Measurements from ENCODE around the gene PUM1. TPM values are rescaled to one million over a fixed set of nuclear protein-coding genes. Genes with fewer than 3 reads are reported as not detected.

Gene PUM1
- total RNA-seq, 2 experiments from 2014 or later, result 112 to 113 TPM

DNA sequence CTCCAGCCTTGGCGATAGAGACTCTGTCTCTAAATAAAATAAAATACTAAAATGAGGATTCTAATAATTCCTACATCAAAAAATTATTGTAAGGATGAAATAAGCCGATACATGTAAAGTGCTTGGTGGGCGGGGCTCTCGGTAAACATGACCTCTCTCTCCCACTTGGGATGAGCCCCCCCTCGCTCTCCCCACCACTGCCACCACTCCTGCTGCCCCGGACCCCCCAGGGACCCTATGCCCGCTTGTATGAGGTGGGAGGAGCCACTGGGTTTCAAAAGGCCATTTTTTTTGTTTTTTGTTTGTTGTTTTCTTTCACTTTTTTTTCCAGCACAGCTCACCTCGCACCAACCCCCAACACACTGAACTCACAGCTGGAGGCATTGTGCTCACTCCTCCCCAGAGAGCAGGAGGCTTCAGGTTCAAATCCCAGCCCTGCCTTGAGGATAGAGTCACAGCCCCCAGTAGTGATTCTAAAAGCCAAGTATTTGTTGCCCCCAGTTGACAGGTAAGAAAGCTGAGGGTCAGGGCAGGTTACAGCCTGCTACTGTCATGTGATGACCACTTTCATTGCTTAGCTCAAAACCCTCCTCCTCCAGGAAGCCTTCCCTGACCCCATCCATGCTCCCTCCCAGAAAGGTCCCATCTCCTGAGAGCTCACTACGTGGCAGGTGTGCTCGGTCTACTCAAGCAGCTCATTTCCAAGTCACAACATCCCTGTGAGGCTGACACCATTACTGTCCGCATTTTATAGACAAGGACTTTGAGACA, 161.1 kb downstream of the PUM1 start:
- peaks cover 48% of the 10 kb centered on the region for H3K27me3 Mint-ChIP-seq
- CTCF ChIA-PET, result interaction anchor here (0.6 to 4.5 kb wide), 3 partner anchors 8 to 103 kb away, joined by 3 to 22 read pairs (median 4); no protein-coding TSS in a partner anchor

DNA sequence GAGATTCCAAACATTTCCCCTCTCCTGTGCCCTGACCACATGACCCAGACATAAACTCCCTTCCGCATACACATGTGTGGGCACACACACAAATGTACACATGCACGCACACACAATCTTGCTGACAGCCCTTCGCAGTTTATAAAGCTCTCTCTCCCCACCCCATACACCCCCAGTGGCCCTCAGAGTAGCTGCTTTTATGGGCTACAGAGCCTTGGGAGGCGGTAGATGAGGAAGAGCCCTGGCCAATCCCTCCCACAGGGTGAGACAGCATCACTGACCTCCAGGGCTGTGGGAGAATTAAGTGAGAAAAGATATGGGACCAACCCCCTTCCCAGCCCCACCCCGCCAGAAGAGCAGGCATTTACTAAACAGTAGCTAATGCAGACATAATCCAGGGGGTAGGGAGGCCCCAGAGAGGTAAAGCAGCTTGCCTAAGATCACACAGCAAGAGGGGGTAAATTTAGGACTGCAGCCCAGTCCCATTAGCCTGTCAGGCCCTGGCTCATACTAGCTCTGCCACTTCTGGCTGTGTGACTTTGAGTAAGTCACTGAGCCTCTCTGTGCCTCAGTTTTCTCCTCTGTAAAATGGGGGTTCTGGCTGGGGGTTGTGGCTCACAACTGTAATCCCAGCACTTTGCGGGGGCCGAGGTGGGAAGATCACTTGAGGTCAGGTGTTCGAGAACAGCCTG, 162.0 kb downstream of the PUM1 start:
- DNase-seq, result no peak
- ATAC-seq, result no peak
- no peak overlapping the region for H3K27ac Mint-ChIP-seq
- CTCF ChIA-PET, result interaction anchor here (1.1 to 4.5 kb wide), 3 partner anchors 7 to 102 kb away, joined by 3 to 22 read pairs (median 4); no protein-coding TSS in a partner anchor
- no peaks in the 10 kb centered on the region for H3K9me3 Mint-ChIP-seq (ENCODE audit: low read depth)
- no peaks in the 10 kb centered on the region for H3K36me3 Mint-ChIP-seq
- peaks cover 43% of the 10 kb centered on the region for H3K27me3 Mint-ChIP-seq
- peaks cover 6% of the 10 kb centered on the region for H3K4me1 Mint-ChIP-seq
- no peak overlapping the region for H3K4me3 Mint-ChIP-seq

More for the DNA sequence above, 161.1 kb downstream of the PUM1 start:
- DNase-seq (no peak), ATAC-seq (no peak)
- Mint-ChIP-seq H3K4me1 (peaks cover 8% of the 10 kb centered on the region), H3K4me3 (no peak overlapping the region), H3K36me3 (no peaks in the 10 kb centered on the region), H3K9me3 (ENCODE audit: low read depth) (no peaks in the 10 kb centered on the region), H3K27ac (no peak overlapping the region)

DNA sequence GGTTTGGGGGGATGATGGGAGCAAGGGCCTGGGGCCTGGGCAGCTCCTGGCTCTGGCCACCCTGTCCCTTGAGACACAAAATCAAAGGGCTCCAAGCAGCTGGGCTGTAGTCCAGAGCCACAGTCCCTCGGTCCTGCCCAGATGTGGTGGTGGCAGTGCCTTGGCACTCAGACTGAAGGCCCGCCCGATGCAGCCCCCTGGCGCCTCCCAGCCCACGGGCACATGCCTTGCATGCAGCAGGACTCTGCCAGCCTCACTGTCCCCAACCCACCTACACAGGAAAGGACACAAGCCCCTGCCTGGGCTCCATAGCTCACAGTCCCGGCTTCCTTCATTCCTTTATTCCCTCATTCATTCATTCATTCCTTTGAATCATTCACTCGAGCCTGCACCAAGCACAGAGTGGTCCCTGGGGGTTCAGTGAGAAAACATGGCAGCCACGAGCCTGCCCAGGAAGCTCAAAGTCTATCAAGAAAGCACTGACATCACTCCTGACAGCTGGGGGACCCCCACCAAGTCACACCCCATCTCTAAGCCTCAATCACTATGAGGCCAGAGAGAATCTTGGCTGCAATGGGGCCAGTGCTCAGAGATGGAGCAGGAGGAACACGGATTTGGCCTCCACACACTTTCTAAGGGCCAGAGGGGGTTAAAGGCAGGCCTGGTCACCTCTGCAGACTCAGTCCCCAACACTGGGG, 162.8 kb downstream of the PUM1 start:
- no peak overlapping the region for H3K4me3 Mint-ChIP-seq
- ATAC-seq, result no peak
- H3K4me1 Mint-ChIP-seq, result peaks cover 5% of the 10 kb centered on the region
- H3K36me3 Mint-ChIP-seq, result no peaks in the 10 kb centered on the region
- H3K27me3 Mint-ChIP-seq, result peaks cover 42% of the 10 kb centered on the region
- DNase-seq, result no peak
- H3K27ac Mint-ChIP-seq, result no peak overlapping the region
- CTCF ChIA-PET, result interaction anchor here (1.1 to 1.2 kb wide), 3 partner anchors 8 to 102 kb away, joined by 3 to 4 read pairs (median 3); no protein-coding TSS in a partner anchor
- H3K9me3 Mint-ChIP-seq (ENCODE audit: low read depth), result no peaks in the 10 kb centered on the region

DNA sequence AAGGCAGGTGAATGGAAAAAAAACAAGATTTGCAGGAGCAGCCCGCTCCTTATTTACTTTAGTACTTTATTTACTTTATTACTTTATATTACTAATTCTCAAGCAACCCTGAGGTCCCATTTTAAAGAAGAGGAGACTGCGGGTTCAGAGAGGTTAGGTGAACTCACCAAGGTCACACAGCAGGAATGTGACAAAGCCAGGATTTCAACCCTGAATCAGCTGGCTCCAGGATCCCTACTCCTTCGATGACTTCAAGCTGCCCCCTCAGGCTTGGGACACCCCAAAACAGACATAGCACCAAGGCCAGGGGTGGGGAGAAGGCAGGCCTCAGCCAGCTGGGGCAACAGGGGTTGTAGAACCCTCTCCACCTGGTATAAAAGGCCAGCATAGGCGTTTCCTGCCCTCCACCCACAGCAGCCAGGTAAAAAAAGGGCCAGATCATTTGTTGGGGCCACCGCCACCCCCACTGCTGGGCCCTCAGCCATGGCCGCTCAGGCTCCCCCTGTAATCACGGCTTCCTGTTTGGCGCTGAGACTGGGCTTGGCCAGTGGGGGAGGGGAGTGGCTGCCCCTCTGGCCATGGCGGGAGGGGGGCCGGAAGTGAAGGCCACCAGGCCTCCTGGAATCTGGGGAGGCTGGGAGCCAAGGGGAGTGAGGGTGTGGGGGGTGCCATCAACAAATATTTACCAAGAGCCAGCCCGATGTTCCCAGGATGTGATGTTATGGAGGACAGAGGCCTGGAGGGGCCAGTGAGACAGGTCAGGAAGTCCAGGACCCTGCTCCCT, 163.5 kb downstream of the PUM1 start:
- H3K4me3 Mint-ChIP-seq, result no peak overlapping the region
- no peaks in the 10 kb centered on the region for H3K36me3 Mint-ChIP-seq
- ATAC-seq (no peak), DNase-seq (no peak)
- H3K27ac Mint-ChIP-seq, result no peak overlapping the region
- no peaks in the 10 kb centered on the region for H3K9me3 Mint-ChIP-seq (ENCODE audit: low read depth)
- CTCF ChIA-PET, result interaction anchor here (1.1 to 1.2 kb wide), 3 partner anchors 9 to 119 kb away, joined by 3 read pairs; no protein-coding TSS in a partner anchor
- H3K4me1 Mint-ChIP-seq, result no peaks in the 10 kb centered on the region
- peaks cover 38% of the 10 kb centered on the region for H3K27me3 Mint-ChIP-seq

DNA sequence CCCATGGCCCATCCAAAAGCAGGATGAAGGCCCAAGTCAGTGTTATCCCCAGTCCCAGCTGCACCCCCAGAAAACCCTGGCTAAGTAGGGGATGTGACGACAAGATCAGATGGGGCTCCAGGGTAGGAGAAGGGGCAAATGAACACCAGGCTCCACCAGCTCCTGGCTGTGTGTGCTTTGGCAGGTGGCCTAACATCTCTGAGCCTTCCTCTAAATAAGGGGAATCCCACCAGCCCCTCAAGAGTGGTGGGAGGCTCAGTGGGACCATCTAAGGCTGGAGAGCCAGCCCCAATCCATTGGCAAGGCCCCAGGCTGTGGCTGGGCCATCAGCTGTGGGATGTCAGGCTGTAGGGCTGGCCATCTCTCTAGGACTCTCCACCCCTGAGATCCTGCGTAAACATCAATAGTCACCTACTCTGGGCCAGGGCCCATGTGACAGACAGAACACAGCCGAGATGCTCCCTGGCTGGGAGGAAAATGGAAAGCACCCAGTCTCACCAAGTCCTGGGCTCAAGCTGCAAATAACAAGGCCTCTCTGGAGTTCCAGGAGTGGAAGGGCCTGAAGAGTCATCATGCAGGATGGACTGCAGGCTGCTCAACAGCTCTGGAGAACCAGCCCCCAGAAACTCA, 164.5 kb downstream of the PUM1 start:
- ATAC-seq (no peak), DNase-seq (no peak)
- H3K4me1 Mint-ChIP-seq, result no peaks in the 10 kb centered on the region
- H3K27ac Mint-ChIP-seq, result no peak overlapping the region
- H3K36me3 Mint-ChIP-seq, result no peaks in the 10 kb centered on the region
- CTCF ChIA-PET, result interaction anchor here (1.0 to 1.2 kb wide), 2 partner anchors 99 to 118 kb away, joined by 3 read pairs; no protein-coding TSS in a partner anchor
- peaks cover 40% of the 10 kb centered on the region for H3K27me3 Mint-ChIP-seq
- H3K9me3 Mint-ChIP-seq (ENCODE audit: low read depth), result no peaks in the 10 kb centered on the region
- no peak overlapping the region for H3K4me3 Mint-ChIP-seq

DNA sequence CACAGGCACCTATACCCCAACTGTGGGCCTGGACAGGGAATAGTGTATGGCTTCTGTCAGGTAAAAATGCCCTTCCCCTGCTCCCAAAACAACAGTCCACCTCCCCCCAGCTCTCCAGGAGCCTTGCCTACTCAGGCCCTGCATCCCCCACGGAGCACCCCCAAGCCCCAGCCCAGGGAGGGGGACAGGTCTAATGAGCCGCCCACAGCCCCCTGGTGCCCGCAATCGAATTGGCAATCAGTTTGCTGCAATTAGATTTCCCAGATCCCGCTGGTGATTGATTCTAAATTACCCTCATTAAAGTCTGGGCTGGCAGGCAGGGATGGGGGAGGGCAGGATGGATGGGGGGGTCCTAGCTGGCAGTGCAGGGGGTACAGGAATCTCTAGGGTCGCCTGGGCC, 165.0 kb downstream of the PUM1 start:
- Mint-ChIP-seq H3K9me3 (ENCODE audit: low read depth) (no peaks in the 10 kb centered on the region), H3K36me3 (no peaks in the 10 kb centered on the region), H3K4me1 (no peaks in the 10 kb centered on the region), H3K27me3 (peaks cover 37% of the 10 kb centered on the region), H3K27ac (no peak overlapping the region), H3K4me3 (no peak overlapping the region)
- no peak for ATAC-seq
- DNase-seq, result no peak
- CTCF ChIA-PET, result interaction anchor here (1.0 kb wide), 1 partner anchor 98 kb away, joined by 3 read pairs; no protein-coding TSS in a partner anchor

DNA sequence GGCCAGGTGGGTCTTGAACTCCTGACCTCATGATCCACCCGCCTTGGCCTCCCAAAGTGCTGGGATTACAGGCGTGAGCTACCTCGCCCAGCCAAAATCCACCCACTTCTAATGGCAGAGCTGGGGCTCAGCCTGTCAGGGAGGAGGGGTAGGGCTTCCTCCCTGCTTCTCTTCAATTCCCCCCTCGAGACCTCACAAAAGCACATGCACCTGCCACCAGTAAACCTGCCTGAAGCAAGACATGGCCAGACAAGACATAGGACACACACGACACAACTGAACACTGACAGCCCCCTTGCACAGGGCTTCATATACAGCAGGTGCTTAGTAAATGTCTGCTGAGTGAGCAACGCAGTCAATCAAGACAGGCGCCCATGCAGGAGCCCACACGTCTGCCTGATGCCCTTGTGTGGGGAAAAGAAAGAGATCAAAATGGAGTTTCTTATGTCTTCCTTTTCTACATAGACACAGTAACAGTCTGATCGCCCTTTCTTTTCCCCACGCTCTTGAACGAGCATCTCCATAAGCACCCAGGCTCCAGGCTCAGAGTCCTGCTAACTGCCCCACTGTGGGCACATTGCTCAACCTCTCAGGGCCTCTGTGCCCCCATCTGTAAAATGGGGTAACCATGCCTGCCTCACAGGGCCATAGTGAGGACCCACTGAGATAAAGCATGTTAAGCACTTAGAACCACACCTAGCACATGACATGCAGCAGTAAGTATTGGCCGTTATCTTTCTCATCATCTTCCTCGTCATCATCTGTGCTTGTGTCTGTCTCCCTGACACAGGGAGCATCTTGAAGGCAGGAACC, 165.7 kb downstream of the PUM1 start:
- DNase-seq, result no peak
- Mint-ChIP-seq H3K4me1 (no peaks in the 10 kb centered on the region), H3K27ac (no peak overlapping the region), H3K27me3 (peaks cover 38% of the 10 kb centered on the region), H3K4me3 (no peak overlapping the region), H3K9me3 (ENCODE audit: low read depth) (no peaks in the 10 kb centered on the region), H3K36me3 (no peaks in the 10 kb centered on the region)
- no peak for ATAC-seq
- CTCF ChIA-PET, result no interaction called here

DNA sequence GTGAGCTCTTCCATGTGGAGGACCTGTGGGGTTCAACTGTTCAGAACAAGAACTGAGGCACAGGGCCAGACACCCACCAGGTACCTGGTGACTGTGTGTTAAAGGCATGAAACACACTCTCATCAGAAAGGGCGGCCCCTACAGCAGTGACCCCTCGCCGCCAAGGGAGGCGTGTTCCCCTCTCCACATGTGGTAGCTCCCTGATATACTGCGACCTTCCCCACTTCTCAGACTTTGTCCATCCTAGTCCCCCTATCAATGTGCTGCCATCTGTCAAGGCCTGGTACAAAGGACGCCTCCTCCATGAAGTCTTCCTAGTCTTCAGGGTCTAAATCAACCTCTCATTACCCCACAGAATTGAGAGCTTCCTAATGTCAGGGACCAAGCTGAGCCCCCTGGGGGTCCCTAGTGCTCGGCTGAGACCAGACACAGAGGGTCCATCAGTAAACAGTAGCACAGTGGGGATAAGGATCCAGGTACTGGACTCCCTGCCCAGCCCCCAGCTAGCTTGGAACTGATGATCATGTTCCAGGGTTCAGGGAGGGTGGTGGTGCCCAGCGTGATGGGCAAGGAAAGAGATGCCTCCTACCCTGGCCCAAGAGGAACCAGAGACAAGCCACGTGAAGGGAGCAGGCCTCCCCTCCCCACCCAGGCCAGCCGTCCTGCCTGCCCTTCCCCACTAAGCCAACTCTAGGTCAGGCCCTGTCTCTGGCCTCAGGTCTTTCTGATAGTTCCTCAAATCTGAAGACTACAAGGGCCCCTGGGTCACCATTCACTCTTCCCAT, 167.3 kb downstream of the PUM1 start:
- H3K9me3 Mint-ChIP-seq (ENCODE audit: low read depth), result no peaks in the 10 kb centered on the region
- no peak overlapping the region for H3K27ac Mint-ChIP-seq
- no peak for ATAC-seq
- DNase-seq, result no peak
- peaks cover 25% of the 10 kb centered on the region for H3K27me3 Mint-ChIP-seq
- CTCF ChIA-PET, result interaction anchor here (1.1 to 2.1 kb wide), 3 partner anchors 13 to 116 kb away, joined by 3 to 5 read pairs (median 4); no protein-coding TSS in a partner anchor
- no peaks in the 10 kb centered on the region for H3K36me3 Mint-ChIP-seq
- H3K4me1 Mint-ChIP-seq, result no peaks in the 10 kb centered on the region
- no peak overlapping the region for H3K4me3 Mint-ChIP-seq

DNA sequence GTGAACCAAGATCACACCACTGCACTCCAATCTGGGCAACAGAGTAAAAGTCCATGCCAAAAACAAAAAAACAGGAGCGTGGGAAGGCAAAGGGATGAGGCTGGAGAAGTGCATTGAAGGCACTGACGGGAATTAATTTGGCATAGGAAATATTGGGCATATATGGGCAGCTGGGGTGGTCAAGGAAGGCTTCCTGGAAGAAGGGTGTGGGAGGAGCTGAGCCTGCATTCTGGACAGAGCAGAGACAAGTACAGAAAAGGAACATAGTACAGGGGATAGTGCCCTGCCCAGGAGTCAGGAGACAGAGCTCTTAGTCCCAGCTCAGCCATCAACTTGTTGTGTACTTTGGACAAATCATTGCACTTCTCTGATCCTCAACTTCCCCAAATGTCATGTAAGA, 168.6 kb downstream of the PUM1 start:
- Mint-ChIP-seq H3K9me3 (ENCODE audit: low read depth) (no peaks in the 10 kb centered on the region), H3K27me3 (peaks cover 23% of the 10 kb centered on the region), H3K36me3 (no peaks in the 10 kb centered on the region), H3K4me1 (no peaks in the 10 kb centered on the region), H3K4me3 (no peak overlapping the region), H3K27ac (no peak overlapping the region)
- ATAC-seq (no peak), DNase-seq (no peak)
- CTCF ChIA-PET, result interaction anchor here (1.3 to 2.1 kb wide), 3 partner anchors 14 to 178 kb away, joined by 3 to 5 read pairs (median 4); no protein-coding TSS in a partner anchor

DNA sequence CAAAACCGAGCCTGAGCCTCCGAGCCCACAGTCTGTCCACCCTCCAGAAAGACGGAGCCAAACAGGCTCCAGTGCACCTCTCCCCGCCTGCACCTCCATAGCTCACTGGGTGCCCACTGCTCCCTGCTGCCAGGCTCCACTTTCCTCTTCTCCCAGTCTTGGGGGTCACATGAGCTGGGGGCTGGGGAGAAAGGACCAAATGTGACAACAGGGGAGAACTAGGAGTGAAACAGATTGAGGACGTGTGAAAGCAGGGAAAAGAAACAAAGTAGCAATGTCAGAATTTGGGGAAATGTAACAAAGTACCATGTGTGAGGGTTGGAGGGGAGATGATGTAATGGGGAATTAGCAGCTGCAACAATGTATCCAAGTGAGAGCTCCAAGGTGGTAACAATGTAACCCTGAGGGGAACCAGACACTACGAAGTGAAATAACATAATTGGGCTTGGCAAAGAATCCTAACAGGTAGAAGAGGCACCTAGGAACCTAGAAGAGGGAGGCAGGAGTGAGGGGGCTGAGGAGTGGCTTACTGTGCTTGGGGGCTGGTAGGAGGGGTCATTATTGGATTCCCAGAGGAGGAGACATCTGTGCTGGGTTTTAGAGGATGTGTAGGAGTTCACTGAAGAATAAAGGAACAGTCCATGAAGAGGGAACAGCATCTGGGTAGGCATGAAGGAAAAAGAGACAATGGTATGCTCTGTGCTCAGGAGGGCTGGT, 169.4 kb downstream of the PUM1 start:
- Mint-ChIP-seq H3K4me3 (no peak overlapping the region), H3K4me1 (no peaks in the 10 kb centered on the region), H3K36me3 (no peaks in the 10 kb centered on the region), H3K27ac (no peak overlapping the region), H3K27me3 (peaks cover 23% of the 10 kb centered on the region), H3K9me3 (ENCODE audit: low read depth) (no peaks in the 10 kb centered on the region)
- CTCF ChIA-PET, result no interaction called here
- ATAC-seq (no peak), DNase-seq (no peak)
